Non-pigmented ciliary epithelial cell (primary cell): ENCODE data around the gene CHRM2.

ENCODE experiments used
- DNase-seq: peaks from one replicate; pipeline ENCODE4 v3.0.0-alpha.2; 2010; ENCODE audit warnings: low read depth

CHRM2 gene

DNA sequence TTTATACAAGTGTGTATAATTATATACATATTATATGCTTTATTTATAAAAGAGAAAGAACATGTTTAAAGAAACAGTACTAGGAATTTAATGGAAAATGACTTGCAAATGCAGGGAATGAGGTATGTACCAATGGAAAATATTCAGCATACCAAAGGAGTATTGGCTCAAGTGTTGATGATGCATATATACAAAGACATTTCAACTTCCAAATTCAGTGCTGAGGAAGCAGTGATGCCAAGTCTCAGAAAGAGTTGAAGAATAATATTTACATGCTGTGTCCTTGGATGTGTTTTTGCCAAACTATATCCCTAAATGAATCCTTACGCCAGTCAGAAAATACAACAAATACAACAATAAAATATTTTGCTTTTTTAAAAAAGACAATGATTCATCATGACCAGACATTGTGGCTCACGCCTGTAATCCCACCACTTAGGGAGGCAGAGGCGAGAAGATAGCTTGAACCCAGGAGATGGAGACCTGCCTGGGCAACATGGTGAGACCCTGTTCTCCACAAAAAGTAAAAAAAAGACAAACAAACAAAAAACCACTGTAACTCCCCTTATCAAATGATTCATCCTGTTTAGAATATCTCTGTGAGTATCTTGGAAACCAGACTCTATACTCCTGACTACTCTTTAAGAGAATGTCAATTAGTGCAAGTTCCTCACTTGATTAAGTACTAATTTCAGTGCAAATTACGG is 157.2 kb downstream of the CHRM2 start:
- peak; percentile 32 for DNase-seq

- DNase-seq, result no peak
Observed at GRCh38 chr7:137026176-137026500, 157.7 kb downstream of the CHRM2 start.

GRCh38 chr7:137032436-137032835 is 164.0 kb downstream of the CHRM2 start:
- DNase-seq, result no peak

- no peak for DNase-seq
Observed at GRCh38 chr7:137036768-137037167, 168.3 kb downstream of the CHRM2 start.

GRCh38 chr7:137038706-137039105 is 170.3 kb downstream of the CHRM2 start:
- DNase-seq, result no peak

GRCh38 chr7:137040745-137041144 is 172.3 kb downstream of the CHRM2 start:
- DNase-seq, result no peak

DNA sequence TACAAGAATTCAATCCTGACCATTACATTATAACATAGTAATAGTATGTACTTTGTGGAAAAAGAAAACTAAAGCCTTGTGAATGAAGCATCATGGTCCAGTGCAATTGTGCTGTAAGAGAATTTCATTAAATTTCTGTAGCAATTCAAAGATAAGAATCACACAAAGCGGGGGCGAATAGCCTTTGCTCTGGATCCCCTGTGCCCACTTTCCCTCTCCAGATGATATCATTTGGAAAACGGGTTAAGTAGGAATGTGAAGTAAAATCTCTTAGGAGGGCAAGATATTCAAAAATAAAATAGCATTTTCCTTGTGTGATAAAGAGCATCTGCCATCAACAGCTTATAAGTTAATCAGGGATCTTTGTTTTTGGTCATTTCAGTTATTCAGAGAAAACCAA is 177.1 kb downstream of the CHRM2 start:
- DNase-seq, result no peak

- no peak for DNase-seq
Observed at GRCh38 chr7:137069249-137069963, 201.0 kb downstream of the CHRM2 start.
